ENCODE measurements around the gene RTF1.

DNA sequence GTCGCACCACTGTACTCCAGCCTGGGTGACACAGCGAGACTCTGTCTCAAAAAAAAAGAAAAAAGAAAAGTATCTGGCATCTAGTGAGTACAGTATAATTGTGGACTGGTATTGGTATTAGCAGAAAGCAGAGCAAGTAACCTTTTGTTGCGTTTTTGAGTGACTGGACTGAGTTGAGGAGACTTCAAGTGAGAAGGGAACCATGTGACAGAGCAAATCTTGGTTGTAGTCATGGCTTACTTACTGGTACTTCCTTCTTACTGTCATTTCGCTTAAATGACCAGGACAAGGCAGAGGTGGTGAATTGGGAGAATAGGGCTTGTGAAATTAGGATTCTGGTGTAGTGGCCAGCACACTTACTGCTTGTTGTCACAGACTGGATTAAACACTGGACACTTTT lies 20.6 kb downstream of the RTF1 start:
- TF ChIP-seq CTCF (conservative IDR thresholded peaks at IDR 0.05; ENCODE audit: low read depth, low read length) = no peak
- TF ChIP-seq EZH2 (IDR thresholded peaks at IDR 0.05; ENCODE audit: borderline replicate concordance, low read depth, low read length, poor library complexity, severe bottlenecking) = no peak

Measured in A673 (cell line).